Measurements from ENCODE around the gene OGFOD3.
"Not testable (repeated sequence)": the region's sequence is repeated elsewhere in the genome, so short reads cannot be mapped to it uniquely, and the experiment has no call there.

Gene OGFOD3

GRCh38 chr17:82432017-82432416, 13.6 kb upstream of the OGFOD3 start:
- DNase-seq, result no peak

- no peak for DNase-seq
These were observed 11.4 kb upstream of the OGFOD3 start for GRCh38 chr17:82429824-82430223.

- DNase-seq, result no peak
These were observed 10.2 kb upstream of the OGFOD3 start for GRCh38 chr17:82428546-82428945.

GRCh38 chr17:82424863-82425159, 6.4 kb upstream of the OGFOD3 start:
- DNase-seq, result no peak

- peak; percentile 46 for DNase-seq
These were observed 5.8 kb upstream of the OGFOD3 start for GRCh38 chr17:82424001-82424862.

GRCh38 chr17:82419540-82419939, 1.2 kb upstream of the OGFOD3 start:
- no peak for DNase-seq

GRCh38 chr17:82416771-82417170, 1.6 kb downstream of the OGFOD3 start:
- no peak for DNase-seq

- no peak for DNase-seq
These were observed 2.1 kb downstream of the OGFOD3 start for GRCh38 chr17:82416264-82416663.

GRCh38 chr17:82415786-82416185, 2.6 kb downstream of the OGFOD3 start:
- DNase-seq, result no peak

GRCh38 chr17:82415336-82415735, 3.0 kb downstream of the OGFOD3 start:
- DNase-seq, result no peak

GRCh38 chr17:82414548-82415281, 3.7 kb downstream of the OGFOD3 start:
- peak; percentile 70 for DNase-seq

GRCh38 chr17:82412535-82413520, 5.6 kb downstream of the OGFOD3 start:
- no peak for DNase-seq

GRCh38 chr17:82412081-82412480, 6.3 kb downstream of the OGFOD3 start:
- DNase-seq, result not testable (repeated sequence)

- no peak for DNase-seq
These were observed 6.9 kb downstream of the OGFOD3 start for GRCh38 chr17:82411396-82412053.

GRCh38 chr17:82410014-82410716, 8.2 kb downstream of the OGFOD3 start:
- no peak for DNase-seq

GRCh38 chr17:82408938-82409318, 9.5 kb downstream of the OGFOD3 start:
- no peak for DNase-seq

- DNase-seq, result no peak
These were observed 10.0 kb downstream of the OGFOD3 start for GRCh38 chr17:82408288-82408937.

- DNase-seq, result no peak
These were observed 11.1 kb downstream of the OGFOD3 start for GRCh38 chr17:82407255-82407654.

GRCh38 chr17:82406131-82406671, 12.2 kb downstream of the OGFOD3 start:
- no peak for DNase-seq

- no peak for DNase-seq
These were observed 13.3 kb downstream of the OGFOD3 start for GRCh38 chr17:82405051-82405450.
